Ovary (tissue), 9 donors: Measurements from ENCODE around the gene PRKCE. TPM values are rescaled to one million over a fixed set of nuclear protein-coding genes. Genes with fewer than 3 reads are reported as not detected.

Source experiments
- DNase-seq, 5 donors: peaks; one replicate each; pipeline ENCODE4 v3.0.0-alpha.2; 2019 to 2020
- H3K27ac ChIP-seq, 2 donors: fragments of 200-600 bp; one replicate each; pipeline versions ENCODE4 v1.5.1 to v1.8.0; 2019 to 2022
- H3K27me3 ChIP-seq: fragments of 200-600 bp; one replicate; pipeline ENCODE4 v1.8.0; 2022
- H3K36me3 ChIP-seq: fragments of 200-600 bp; sonication (generic); one replicate; pipeline ENCODE4 v1.5.1; 2019
- H3K4me1 ChIP-seq: one replicate; pipeline ENCODE4 v1.8.1; 2013; ENCODE audit warnings: mild to moderate bottlenecking, moderate library complexity; ENCODE audit not compliant: insufficient read depth
- H3K4me3 ChIP-seq: fragments of 200-600 bp; sonication (generic); one replicate; pipeline ENCODE4 v1.5.1; 2017
- H3K9me3 ChIP-seq, 2 donors: fragments of 200-600 bp in 1 of 2; sonication (generic) in 1 of 2; one replicate each; pipeline versions ENCODE4 v1.5.1 to v1.8.1; 2013 to 2019; ENCODE audit warnings: mild to moderate bottlenecking in 1 of 2, moderate library complexity in 1 of 2
- CTCF ChIP-seq, 3 donors: fragments of 450-650 bp in 2 of 3; fragments of 200-600 bp in 1 of 3; IDR thresholded peaks; one replicate each; pipeline versions ENCODE4 v1.5.1 to v1.8.0; 2016 to 2022; ENCODE audit warnings: antibody characterized with exemption in 3 of 3, mild to moderate bottlenecking in 1 of 3
- EP300 ChIP-seq: sonication (generic); formaldehyde crosslinking; IDR thresholded peaks from one replicate; pipeline ENCODE4 v1.6.1; 2017; ENCODE audit warnings: antibody characterized with exemption
- POLR2A ChIP-seq: fragments of 450-650 bp; IDR thresholded peaks from one replicate; pipeline ENCODE4 v1.6.1; 2017; ENCODE audit warnings: antibody characterized with exemption, mild to moderate bottlenecking, moderate library complexity
- WGBS, 3 donors: extraction: QIAGEN DNeasy Blood & Tissue Kit in 1 of 3; methylation state at CpG; one replicate each; pipeline versions ENCODE4 v1.1.5 to v1.1.7; 2013 to 2017; 5-methylcytosine and 5-hydroxymethylcytosine counted together
- intact Hi-C, 4 donors: fragments of 100-400 bp; cut with DNase I; formaldehyde crosslinking; loops; one replicate each; pipeline versions ENCODE4 v1.11.0 to v1.15.1; 2022 to 2023
- polyA plus RNA-seq, 2 donors: library from polyadenylated mRNA; stranded (reverse); fragments of 200-250 nt in 1 of 2; fragments of 350-450 nt in 1 of 2; fragmentation: Illumina TruSeq in 1 of 2; extraction: RNeasy Lipid Tissue Mini Kit (QIAGEN cat#74804) in 1 of 2; gene quantifications; one replicate each; pipeline ENCODE4 v1.2.3, GENCODE V29; 2013 to 2014
- total RNA-seq, 7 donors: library from RNA; depleted of rRNA in 2 of 7; stranded (reverse); fragments of >200 nt in 2 of 7; fragmentation: NEBNext Ultra II Directional in 3 of 7; extraction: Animal tissue kit (Norgen Biotek cat#: 25700) in 3 of 7; gene quantifications; one replicate each; pipeline versions ENCODE4 v1.1.0 to v1.2.4, GENCODE V29; 2016 to 2023
- donor health status: DM: no; HTN: no; CAD: no; lungs with moderate emphysema.
- donor health status: DM: no; HTN: no; CAD: no.
- donor health status: Bipolar disorder and iron deficiency.
- donor health status: DM: yes; HTN: yes; CAD: no.
- donor health status: DM: no; HTN: no; CAD: no.
- donor health status: DM: yes; HTN: yes; CAD: no.

Gene PRKCE
- total and polyA plus RNA-seq, 9 donors, result 3.1 to 22.8 (median 12.8) TPM

GRCh38 chr2:45750484-45750883 lies 99.0 kb downstream of the PRKCE start:
- WGBS, 3 donors, result 93 to 100% (median 100%) methylated on average over 1 of the region's 1 CpG
- DNase-seq, result no peak
- intact Hi-C loops, result no loop called here
- Histone ChIP-seq H3K27me3 (no peaks in the 10 kb centered on the region), H3K27ac (no peak overlapping the region), H3K4me3 (no peak overlapping the region), H3K36me3 (no peaks in the 10 kb centered on the region), H3K4me1 (peaks cover 5% of the 10 kb centered on the region), H3K9me3 (no peaks in the 10 kb centered on the region)
- TF ChIP-seq EP300 (no peak), POLR2A (no peak), CTCF (IDR thresholded peaks at IDR 0.05) (no peak)

- Histone ChIP-seq H3K27me3 (no peaks in the 10 kb centered on the region), H3K9me3 (no peaks in the 10 kb centered on the region), H3K36me3 (no peaks in the 10 kb centered on the region), H3K4me3 (no peak overlapping the region), H3K27ac (no peak overlapping the region), H3K4me1 (peaks cover 5% of the 10 kb centered on the region)
- 95 to 97% (median 96%) methylated on average over 4 of the region's 4 CpGs for WGBS, 3 donors
- TF ChIP-seq POLR2A, result no peak
- TF ChIP-seq EP300, result no peak
- no peak for TF ChIP-seq CTCF (IDR thresholded peaks at IDR 0.05)
- no peak for DNase-seq
- intact Hi-C loops, result no loop called here
Observed at GRCh38 chr2:45753381-45753780, 101.9 kb downstream of the PRKCE start.

GRCh38 chr2:45754131-45755010 lies 102.9 kb downstream of the PRKCE start:
- Histone ChIP-seq H3K27me3 (no peaks in the 10 kb centered on the region), H3K4me3 (no peak overlapping the region), H3K4me1 (peaks cover 5% of the 10 kb centered on the region), H3K9me3 (no peaks in the 10 kb centered on the region), H3K27ac (no peak overlapping the region), H3K36me3 (no peaks in the 10 kb centered on the region)
- TF ChIP-seq CTCF (IDR thresholded peaks at IDR 0.05), result no peak
- TF ChIP-seq POLR2A, result no peak
- no peak for TF ChIP-seq EP300
- intact Hi-C loops, result no loop called here
- 61 to 68% (median 66%) methylated on average over 12 of the region's 12 CpGs for WGBS, 3 donors
- no peak for DNase-seq

- H3K4me3 ChIP-seq, result no peak overlapping the region
- peaks cover 5% of the 10 kb centered on the region for H3K4me1 ChIP-seq
- no peaks in the 10 kb centered on the region for H3K9me3 ChIP-seq
- DNase-seq, result no peak
- WGBS, 3 donors, result 92 to 93% (median 93%) methylated on average over 8 of the region's 8 CpGs
- no peak overlapping the region for H3K27ac ChIP-seq
- no peak for TF ChIP-seq CTCF (IDR thresholded peaks at IDR 0.05)
- no peak for TF ChIP-seq POLR2A
- intact Hi-C loops, result no loop called here
- no peaks in the 10 kb centered on the region for H3K36me3 ChIP-seq
- no peaks in the 10 kb centered on the region for H3K27me3 ChIP-seq
Observed at GRCh38 chr2:45755585-45756335, 104.3 kb downstream of the PRKCE start.
